HL-60 (cell line): Measurements from ENCODE around the gene TRIM44.

ENCODE experiments used
- DNase-seq, 2 experiments: peaks; one replicate each; pipeline ENCODE4 v3.0.0-alpha.2; 2010 to 2020; ENCODE audit warnings: low read depth in 1 of 2, low spot score in 1 of 2
- H3K27ac ChIP-seq: fragments of 250-450 bp; sonication (Bioruptor Pico); replicated peaks from 2 replicates; pipeline ENCODE4 v1.5.1; 2020; ENCODE audit warnings: mild to moderate bottlenecking, moderate library complexity
- H3K27me3 ChIP-seq: fragments of 250-450 bp; sonication (Bioruptor Pico); 2 replicates; pipeline ENCODE4 v1.5.1; 2021; ENCODE audit warnings: mild to moderate bottlenecking, moderate library complexity; ENCODE audit not compliant: insufficient read depth, poor library complexity, severe bottlenecking
- H3K4me3 ChIP-seq: replicated peaks from 2 replicates; pipeline ENCODE4 v1.5.1; 2011; ENCODE audit warnings: mild to moderate bottlenecking, control low read depth, low read length; ENCODE audit not compliant: insufficient read depth
- CTCF ChIP-seq: IDR thresholded peaks from one replicate; pipeline ENCODE4 v1.5.1; 2011; ENCODE audit warnings: low read length, control low read depth, inconsistent platforms; ENCODE audit not compliant: insufficient read depth
- GABPA ChIP-seq: IDR thresholded peaks from 2 replicates; pipeline ENCODE4 v1.6.1; 2012; ENCODE audit warnings: low read depth
- POLR2AphosphoS5 ChIP-seq: IDR thresholded peaks from 2 replicates; pipeline ENCODE4 v1.6.1; 2012; ENCODE audit warnings: low read depth
- REST ChIP-seq: IDR thresholded peaks from 2 replicates; pipeline ENCODE4 v1.6.1; 2012; ENCODE audit warnings: low read depth; ENCODE audit not compliant: insufficient replicate concordance
- SPI1 ChIP-seq: IDR thresholded peaks from 2 replicates; pipeline ENCODE4 v1.6.1; 2012; ENCODE audit warnings: low read depth, mild to moderate bottlenecking, borderline replicate concordance

TRIM44 gene

GRCh38 chr11:35746356-35747153 is 84.0 kb downstream of the TRIM44 start:
- Histone ChIP-seq H3K27ac (no peak overlapping the region), H3K27me3 (no peaks in the 10 kb centered on the region), H3K4me3 (no peak overlapping the region)
- TF ChIP-seq POLR2AphosphoS5 (no peak), CTCF (no peak), SPI1 (no peak), GABPA (no peak), REST (no peak)
- DNase-seq: no peak

- TF ChIP-seq POLR2AphosphoS5 (no peak), GABPA (no peak)
- Histone ChIP-seq H3K4me3 (no peak overlapping the region), H3K27me3 (no peaks in the 10 kb centered on the region), H3K27ac (no peak overlapping the region)
- DNase-seq: no peak
Measured at GRCh38 chr11:35747668-35748067, 85.1 kb downstream of the TRIM44 start.

GRCh38 chr11:35748644-35749043 is 86.1 kb downstream of the TRIM44 start:
- TF ChIP-seq REST (no peak), POLR2AphosphoS5 (no peak), CTCF (no peak), SPI1 (no peak), GABPA (no peak)
- DNase-seq: no peak
- no peaks in the 10 kb centered on the region for H3K27me3 ChIP-seq
- no peak overlapping the region for H3K27ac ChIP-seq
- no peak overlapping the region for H3K4me3 ChIP-seq

GRCh38 chr11:35750315-35750714 is 87.7 kb downstream of the TRIM44 start:
- TF ChIP-seq CTCF: no peak
- TF ChIP-seq SPI1: no peak
- TF ChIP-seq REST: no peak
- TF ChIP-seq GABPA: no peak
- no peak for DNase-seq
- no peaks in the 10 kb centered on the region for H3K27me3 ChIP-seq
- H3K27ac ChIP-seq: no peak overlapping the region
- H3K4me3 ChIP-seq: no peak overlapping the region
